Right renal pelvis (tissue), 4 donors: ENCODE data around the gene MSI2. TPM values are rescaled to one million over a fixed set of nuclear protein-coding genes. Genes with fewer than 3 reads are reported as not detected.

ENCODE experiments used
- DNase-seq, 4 donors: peaks; one replicate each; pipeline ENCODE4 v3.0.0-alpha.2; 2013; ENCODE audit warnings: low read depth in 4 of 4, low spot score in 3 of 4, missing footprints in 1 of 4
- polyA plus RNA-seq, 4 donors: library from polyadenylated mRNA; unstranded; fragments of 120-200 nt; gene quantifications; one replicate each; pipeline ENCODE4 v1.2.1, GENCODE V29; 2013; ENCODE audit not compliant: insufficient read length in 4 of 4

MSI2 gene
- polyA plus RNA-seq, 4 donors: 87.4 to 99.4 (median 98.4) TPM

GRCh38 chr17:57513569-57513968, 257.2 kb downstream of the MSI2 start:
- no peak for DNase-seq

DNA sequence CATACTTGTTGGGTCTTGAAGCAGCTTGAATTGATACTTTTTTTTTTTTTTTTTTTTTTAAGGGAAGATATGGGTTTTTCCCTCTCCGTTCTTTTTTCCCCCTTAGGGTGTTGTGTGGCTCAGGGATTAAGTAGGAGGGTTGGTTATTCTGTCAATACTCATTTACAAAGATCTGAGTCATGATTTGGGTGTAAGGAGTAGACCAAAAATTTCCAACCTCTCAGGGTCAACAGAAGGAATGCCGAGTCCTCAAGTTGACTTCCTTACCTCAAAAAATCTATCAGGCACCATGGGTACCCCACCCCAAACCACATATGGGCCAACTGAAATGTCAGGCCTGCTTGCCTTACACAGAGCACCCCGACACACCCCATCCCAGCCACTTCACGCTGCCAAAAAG, 258.3 kb downstream of the MSI2 start:
- DNase-seq: no peak

GRCh38 chr17:57515662-57516211, 259.4 kb downstream of the MSI2 start:
- DNase-seq: no peak

DNA sequence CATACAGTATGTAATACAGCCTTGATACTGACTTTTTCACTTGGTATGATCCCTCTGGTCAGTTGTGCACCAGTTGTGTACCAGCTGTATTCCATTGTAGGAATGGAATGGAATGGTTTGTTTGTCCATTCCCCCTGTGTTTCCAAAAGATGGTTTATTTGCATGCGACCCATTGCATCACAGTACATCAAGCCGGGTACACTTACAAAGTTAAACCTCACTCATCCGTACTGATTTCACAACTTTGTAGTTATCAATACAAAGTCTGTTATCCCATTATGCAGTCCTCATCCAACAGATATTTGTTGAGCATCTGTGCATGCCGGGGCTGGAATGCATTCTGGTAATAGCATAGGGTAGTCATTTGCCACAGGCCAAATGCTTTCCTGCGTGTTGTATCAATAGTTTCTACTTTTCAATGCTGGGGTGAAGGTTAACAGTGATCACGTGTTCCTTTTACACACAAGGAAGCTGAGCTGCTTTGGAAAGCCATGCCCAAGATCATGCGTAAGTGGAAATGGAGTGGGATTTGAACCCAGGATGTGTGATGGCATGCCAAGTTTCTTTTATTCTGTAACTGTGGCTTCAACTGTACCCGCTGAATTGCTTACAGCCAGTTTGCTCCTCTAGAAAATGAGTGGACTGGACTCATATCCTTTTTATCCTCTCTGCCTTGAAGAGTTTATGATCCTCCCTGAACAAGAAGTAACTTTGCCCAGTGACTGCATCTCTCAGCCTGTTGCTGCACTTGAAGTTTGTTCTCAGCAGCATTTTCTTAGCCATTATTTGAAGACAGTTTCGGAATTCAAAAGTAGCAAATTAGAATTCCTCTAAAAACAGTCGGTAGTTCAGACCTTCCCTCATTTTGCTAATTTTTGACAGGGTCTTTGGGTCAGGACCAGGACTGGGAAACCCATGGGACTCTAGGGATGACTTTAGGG, 260.2 kb downstream of the MSI2 start:
- DNase-seq: no peak

GRCh38 chr17:57517273-57517631, 260.9 kb downstream of the MSI2 start:
- DNase-seq: no peak

DNA sequence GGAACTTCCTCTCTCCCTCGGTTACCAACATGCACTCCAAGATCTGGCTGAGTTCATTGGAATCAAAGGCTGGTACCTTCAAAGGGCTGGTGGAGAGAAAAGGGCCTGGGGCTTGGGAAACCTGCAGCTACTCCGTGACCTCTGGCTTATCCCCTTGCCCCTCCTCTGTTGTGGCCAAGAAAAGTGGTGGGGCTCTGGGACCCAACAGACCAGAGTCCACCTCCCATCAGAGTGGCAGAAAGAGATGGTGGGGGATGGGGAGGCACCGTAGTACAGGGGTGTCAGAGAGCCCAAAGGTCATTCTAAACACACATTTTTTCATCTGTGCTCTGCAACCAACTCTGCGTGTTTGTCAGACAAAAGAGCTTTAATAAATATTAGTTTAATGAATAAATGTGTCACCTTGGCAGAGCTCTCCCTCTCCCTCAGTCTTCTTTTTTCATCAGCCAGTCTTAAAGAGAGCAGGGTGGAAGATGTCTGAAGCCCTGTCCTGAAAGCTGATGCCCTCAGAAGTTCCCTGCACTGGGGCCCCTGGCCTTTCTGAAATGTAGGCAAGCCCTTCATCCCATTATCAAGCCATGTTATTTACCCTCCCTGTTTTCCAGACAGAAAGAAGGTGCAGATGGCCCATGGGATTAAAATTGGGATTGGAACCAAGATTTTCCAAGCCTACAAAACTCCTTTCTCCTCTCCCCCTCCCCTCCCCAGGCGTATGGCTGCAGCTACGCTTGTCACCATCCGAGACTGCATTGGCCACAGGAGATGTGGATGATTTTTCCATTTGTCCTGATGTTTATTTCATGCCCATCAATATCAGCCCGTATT, 261.5 kb downstream of the MSI2 start:
- no peak for DNase-seq

- no peak for DNase-seq
Observed at GRCh38 chr17:57518587-57519581, 262.6 kb downstream of the MSI2 start.

DNA sequence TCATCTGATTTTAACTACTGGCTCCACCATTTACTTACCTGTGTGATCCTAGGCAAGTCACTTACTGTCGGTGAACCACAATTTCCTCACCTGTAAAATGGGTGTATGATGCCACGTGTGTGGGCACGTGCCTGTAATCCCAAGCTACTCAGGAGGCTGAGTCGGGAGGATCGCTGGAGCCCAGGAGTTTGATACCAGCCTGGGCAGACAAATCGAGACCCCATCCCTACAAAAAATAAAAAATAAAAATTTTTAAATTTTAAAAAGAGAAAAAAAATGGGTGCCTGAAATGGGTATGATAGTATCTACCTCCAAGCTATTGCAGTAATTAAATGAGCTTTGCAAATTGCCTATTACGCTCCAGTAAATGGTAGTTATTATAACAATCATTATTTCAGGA, 263.5 kb downstream of the MSI2 start:
- DNase-seq: no peak

DNA sequence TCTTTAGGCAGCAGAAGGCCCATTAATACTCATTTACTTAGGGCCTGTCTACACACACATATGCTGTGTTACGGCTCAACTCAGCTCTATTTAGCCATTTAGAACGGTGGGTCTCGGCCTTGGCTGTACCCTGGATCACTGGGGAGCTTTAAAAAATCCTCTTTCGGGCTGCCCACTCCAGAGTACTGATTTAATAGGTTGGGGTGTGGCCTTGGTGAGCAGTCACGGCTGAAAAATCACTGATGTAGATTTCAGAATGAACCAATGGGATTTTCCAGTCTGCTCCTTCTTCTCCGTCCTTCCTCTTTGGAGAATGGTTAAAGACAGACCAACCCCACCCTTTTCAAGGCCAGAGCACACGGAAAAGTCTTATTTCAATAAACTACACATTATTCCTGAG, 265.3 kb downstream of the MSI2 start:
- no peak for DNase-seq

- DNase-seq: no peak
Observed at GRCh38 chr17:57522042-57523005, 266.0 kb downstream of the MSI2 start.

GRCh38 chr17:57523926-57524632, 267.8 kb downstream of the MSI2 start:
- DNase-seq: no peak

- DNase-seq: no peak
Observed at GRCh38 chr17:57524839-57525568, 268.7 kb downstream of the MSI2 start.

GRCh38 chr17:57527221-57528057, 271.1 kb downstream of the MSI2 start:
- DNase-seq: no peak

GRCh38 chr17:57528058-57528451, 271.7 kb downstream of the MSI2 start:
- DNase-seq: no peak

DNA sequence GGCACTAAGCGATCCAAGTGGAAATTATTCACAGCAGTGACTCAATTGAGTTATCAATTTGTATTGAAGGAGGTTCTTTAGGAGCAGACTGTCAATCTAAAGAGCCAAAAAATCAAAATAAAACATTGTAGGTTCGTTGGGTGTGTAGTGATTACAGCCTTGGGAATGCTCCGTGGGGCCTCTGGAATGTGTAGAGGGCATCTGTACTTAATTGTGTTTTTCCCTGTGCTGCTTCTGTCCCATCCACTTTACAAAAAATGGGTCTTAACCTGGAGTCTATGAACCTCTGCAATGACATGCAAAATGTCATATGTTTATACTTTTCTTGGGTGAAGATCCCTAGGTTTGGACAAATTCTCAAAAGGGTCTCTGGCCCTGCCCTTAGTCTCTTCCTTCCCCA, 273.7 kb downstream of the MSI2 start:
- DNase-seq: no peak

DNA sequence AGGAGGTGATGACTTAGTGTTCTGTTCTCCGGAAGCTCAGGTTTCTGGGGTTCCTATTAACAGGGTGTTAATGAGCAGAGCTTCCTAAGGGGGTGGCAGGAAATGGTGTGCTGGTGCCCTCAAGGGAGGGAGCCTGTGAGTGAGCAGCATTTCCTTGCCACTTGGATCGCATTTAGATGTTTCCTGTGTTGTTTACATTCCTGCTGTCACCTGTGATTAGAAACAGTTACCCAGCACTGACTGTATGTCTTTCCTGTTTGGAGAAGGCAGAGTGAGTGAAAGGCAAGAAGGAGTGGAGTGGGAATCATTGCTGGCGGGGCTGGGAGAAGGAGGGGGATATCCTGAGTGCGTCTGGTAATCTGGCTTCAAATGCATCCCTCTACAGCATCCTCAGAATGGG, 274.2 kb downstream of the MSI2 start:
- no peak for DNase-seq

DNA sequence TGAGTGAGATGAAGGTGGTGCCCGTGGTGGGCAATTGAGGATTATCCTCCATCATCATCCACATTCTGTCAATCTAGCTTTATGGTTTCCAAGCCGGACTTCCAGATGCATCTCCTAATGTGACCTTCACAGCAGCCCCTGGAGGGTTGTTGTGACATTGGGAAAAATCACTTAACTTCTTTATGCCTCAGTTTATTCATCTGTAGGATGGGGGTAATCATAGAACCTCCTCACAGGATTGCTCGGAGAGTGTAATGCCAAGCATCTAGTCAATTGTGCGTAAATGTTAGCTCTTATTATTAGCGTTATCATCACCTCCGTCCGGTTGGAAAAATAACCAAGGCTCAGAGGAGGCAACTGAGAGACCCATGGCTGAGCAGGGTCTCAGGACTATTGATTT, 274.8 kb downstream of the MSI2 start:
- DNase-seq: no peak
